Astrocyte of the cerebellum (primary cell): ENCODE results near the gene GPBP1.

Experiments used
- DNase-seq: peaks from one replicate; pipeline ENCODE4 v3.0.0-alpha.2; 2011; ENCODE audit warnings: low read depth
- H3K4me3 ChIP-seq: 2 replicates; pipeline ENCODE4 v1.5.1; 2011; ENCODE audit warnings: mild to moderate bottlenecking, low read depth, low read length, moderate library complexity
- in situ Hi-C: cut with HindIII; loops from 2 replicates; pipeline ENCODE4 v1.10.0; 2017; ENCODE audit warnings: low sequenced_read_pairs
- TF ChIP-seq, protein P1 (sequence below): IDR thresholded peaks from 2 replicates; pipeline ENCODE4 v1.5.1; 2012; ENCODE audit warnings: low read length, low read depth, moderate library complexity, mild to moderate bottlenecking; ENCODE audit errors: missing control alignments

Gene GPBP1

DNA sequence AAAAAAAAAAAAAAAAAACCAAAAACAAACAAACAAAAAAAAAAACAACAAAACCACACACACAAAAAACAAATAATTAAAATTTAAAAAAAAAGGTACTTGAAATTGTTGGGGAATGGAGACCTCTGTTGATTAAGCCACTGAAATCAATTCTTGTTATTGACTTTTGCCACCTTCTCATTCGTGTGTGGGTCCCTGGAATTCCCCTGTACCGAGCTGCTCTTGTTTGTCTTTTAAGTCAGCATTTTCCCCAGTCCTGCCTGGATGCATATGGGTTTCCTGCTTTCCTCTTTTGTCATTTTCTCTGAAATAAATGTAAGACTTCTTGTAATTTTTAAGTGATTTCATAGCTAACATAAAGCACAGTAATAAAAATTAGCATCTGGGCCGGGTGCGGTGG is 45.5 kb downstream of the GPBP1 start:
- DNase-seq = no peak
- TF ChIP-seq, protein P1, sequence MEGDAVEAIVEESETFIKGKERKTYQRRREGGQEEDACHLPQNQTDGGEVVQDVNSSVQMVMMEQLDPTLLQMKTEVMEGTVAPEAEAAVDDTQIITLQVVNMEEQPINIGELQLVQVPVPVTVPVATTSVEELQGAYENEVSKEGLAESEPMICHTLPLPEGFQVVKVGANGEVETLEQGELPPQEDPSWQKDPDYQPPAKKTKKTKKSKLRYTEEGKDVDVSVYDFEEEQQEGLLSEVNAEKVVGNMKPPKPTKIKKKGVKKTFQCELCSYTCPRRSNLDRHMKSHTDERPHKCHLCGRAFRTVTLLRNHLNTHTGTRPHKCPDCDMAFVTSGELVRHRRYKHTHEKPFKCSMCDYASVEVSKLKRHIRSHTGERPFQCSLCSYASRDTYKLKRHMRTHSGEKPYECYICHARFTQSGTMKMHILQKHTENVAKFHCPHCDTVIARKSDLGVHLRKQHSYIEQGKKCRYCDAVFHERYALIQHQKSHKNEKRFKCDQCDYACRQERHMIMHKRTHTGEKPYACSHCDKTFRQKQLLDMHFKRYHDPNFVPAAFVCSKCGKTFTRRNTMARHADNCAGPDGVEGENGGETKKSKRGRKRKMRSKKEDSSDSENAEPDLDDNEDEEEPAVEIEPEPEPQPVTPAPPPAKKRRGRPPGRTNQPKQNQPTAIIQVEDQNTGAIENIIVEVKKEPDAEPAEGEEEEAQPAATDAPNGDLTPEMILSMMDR = no peak
- in situ Hi-C loops = loop anchor here (25.0 kb wide), 1 partner anchor 282 kb away; no protein-coding TSS in a partner anchor
- no peak overlapping the region for H3K4me3 ChIP-seq

- TF ChIP-seq, protein P1 = peak; percentile 44
- H3K4me3 ChIP-seq = no peak overlapping the region
- in situ Hi-C loops = loop anchor here (25.0 kb wide), 1 partner anchor 284 kb away; no protein-coding TSS in a partner anchor
- peak; percentile 47 for DNase-seq
Measured at GRCh38 chr5:57221049-57221568, 47.2 kb downstream of the GPBP1 start.

- in situ Hi-C loops = no loop called here
Measured at GRCh38 chr5:57225553-57225952, 51.7 kb downstream of the GPBP1 start.

GRCh38 chr5:57229313-57229712 is 55.5 kb downstream of the GPBP1 start:
- H3K4me3 ChIP-seq = no peak overlapping the region
- TF ChIP-seq, protein P1 = no peak
- in situ Hi-C loops = no loop called here
- no peak for DNase-seq

More at GRCh38 chr5:57225553-57225952, 51.7 kb downstream of the GPBP1 start:
- no peak overlapping the region for H3K4me3 ChIP-seq
- DNase-seq = no peak
- TF ChIP-seq, protein P1 = no peak

DNA sequence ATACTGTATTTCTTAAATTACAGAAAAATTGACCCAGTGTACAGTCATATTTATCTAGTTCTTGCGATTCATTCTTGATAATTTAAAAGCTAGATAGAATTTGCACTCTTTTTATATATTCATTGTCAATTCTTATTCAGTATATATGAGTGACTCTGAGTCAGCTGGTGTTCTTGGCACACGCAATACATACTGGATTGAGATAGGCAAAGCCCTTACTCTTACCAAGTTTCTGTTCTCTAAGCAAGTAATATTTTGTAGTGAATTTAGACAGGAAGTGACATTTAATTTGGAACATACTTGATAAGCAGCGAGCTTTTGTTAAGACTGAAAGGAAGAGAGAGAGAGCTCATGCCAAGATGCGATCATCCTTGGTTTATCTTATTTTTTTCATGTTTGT is 57.7 kb downstream of the GPBP1 start:
- in situ Hi-C loops = no loop called here
- TF ChIP-seq, protein P1 = no peak
- H3K4me3 ChIP-seq = no peak overlapping the region
- DNase-seq = no peak

- in situ Hi-C loops = no loop called here
- no peak overlapping the region for H3K4me3 ChIP-seq
- no peak for DNase-seq
- TF ChIP-seq, protein P1 = no peak
Measured at GRCh38 chr5:57232293-57233033, 58.6 kb downstream of the GPBP1 start.
